Activated T-helper 1 cell treated with anti-CD3 and anti-CD28 coated beads, Interleukin-12 subunit alpha, Interleukin-12 subunit beta, Interleukin-2, Interleukin-4 antibody, amounts not matched to agents 30 ng/mL and 10 ng/mL and 1 ng/mL, durations not matched to agents 14 hours and 24 hours and 36 hours (primary cell): ENCODE measurements around the gene ZW10. TPM values are rescaled to one million over a fixed set of nuclear protein-coding genes. Genes with fewer than 3 reads are reported as not detected.
A peak's percentile ranks its signal among the peaks of the same experiment; 100 is the strongest.
"Not testable (repeated sequence)": the region's sequence is repeated elsewhere in the genome, so short reads cannot be mapped to it uniquely, and the experiment has no call there.

Experiments used
- DNase-seq: peaks from one replicate; pipeline ENCODE4 v3.0.0; 2021; ENCODE audit warnings: low spot score
- H3K27ac Mint-ChIP-seq: one replicate; pipeline ENCODE4 v1.8.0; 2021; ENCODE audit warnings: mild to moderate bottlenecking, mixed read lengths
- H3K27me3 Mint-ChIP-seq: one replicate; pipeline ENCODE4 v1.8.0; 2022; ENCODE audit warnings: mild to moderate bottlenecking, moderate library complexity, mixed read lengths; ENCODE audit not compliant: insufficient read depth
- H3K36me3 Mint-ChIP-seq: one replicate; pipeline ENCODE4 v1.8.0; 2021; ENCODE audit warnings: low read depth, mixed read lengths
- H3K4me1 Mint-ChIP-seq: one replicate; pipeline ENCODE4 v1.8.0; 2021; ENCODE audit warnings: low read depth, mixed read lengths
- H3K4me3 Mint-ChIP-seq: one replicate; pipeline ENCODE4 v1.8.0; 2021; ENCODE audit warnings: mild to moderate bottlenecking, moderate library complexity, mixed read lengths
- H3K9me3 Mint-ChIP-seq: one replicate; pipeline ENCODE4 v1.8.0; 2021; ENCODE audit warnings: mixed read lengths
- intact Hi-C: fragments of 100-400 bp; cut with micrococcal nuclease; formaldehyde crosslinking; loops from one replicate; pipeline ENCODE4 v1.15.1; 2024
- total RNA-seq: library from RNA; stranded (reverse); gene quantifications from 2 replicates; pipeline ENCODE4 v1.2.3, GENCODE V29; 2022

Gene ZW10, protein sequence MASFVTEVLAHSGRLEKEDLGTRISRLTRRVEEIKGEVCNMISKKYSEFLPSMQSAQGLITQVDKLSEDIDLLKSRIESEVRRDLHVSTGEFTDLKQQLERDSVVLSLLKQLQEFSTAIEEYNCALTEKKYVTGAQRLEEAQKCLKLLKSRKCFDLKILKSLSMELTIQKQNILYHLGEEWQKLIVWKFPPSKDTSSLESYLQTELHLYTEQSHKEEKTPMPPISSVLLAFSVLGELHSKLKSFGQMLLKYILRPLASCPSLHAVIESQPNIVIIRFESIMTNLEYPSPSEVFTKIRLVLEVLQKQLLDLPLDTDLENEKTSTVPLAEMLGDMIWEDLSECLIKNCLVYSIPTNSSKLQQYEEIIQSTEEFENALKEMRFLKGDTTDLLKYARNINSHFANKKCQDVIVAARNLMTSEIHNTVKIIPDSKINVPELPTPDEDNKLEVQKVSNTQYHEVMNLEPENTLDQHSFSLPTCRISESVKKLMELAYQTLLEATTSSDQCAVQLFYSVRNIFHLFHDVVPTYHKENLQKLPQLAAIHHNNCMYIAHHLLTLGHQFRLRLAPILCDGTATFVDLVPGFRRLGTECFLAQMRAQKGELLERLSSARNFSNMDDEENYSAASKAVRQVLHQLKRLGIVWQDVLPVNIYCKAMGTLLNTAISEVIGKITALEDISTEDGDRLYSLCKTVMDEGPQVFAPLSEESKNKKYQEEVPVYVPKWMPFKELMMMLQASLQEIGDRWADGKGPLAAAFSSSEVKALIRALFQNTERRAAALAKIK
- 20.5 and 22.6 TPM in 2 replicates for total RNA-seq

GRCh38 chr11:113773416-113774173 is at the start of gene ZW10:
Gene ZW10, minus strand, starts transcription at chr11:113773692. Its CDS starts 26 bp downstream, at chr11:113773666.
- H3K27me3 Mint-ChIP-seq, result peaks cover 5% of the 10 kb centered on the region
- intact Hi-C loops, result loop anchor here (1.0 to 5.0 kb wide), 11 partner anchors 23 to 1896 kb away; partner anchors contain the start of genes C11orf71, CFAP68, FDXACB1 and NKAPD1
- H3K27ac Mint-ChIP-seq, result peak within 1 kb of the TSS; percentile 97
- H3K9me3 Mint-ChIP-seq, result no peaks in the 10 kb centered on the region
- peaks cover 18% of the 10 kb centered on the region for H3K36me3 Mint-ChIP-seq
- peaks cover 14% of the 10 kb centered on the region for H3K4me1 Mint-ChIP-seq
- DNase-seq, result peak; percentile 90
- peak within 1 kb of the TSS; percentile 100 for H3K4me3 Mint-ChIP-seq

DNA sequence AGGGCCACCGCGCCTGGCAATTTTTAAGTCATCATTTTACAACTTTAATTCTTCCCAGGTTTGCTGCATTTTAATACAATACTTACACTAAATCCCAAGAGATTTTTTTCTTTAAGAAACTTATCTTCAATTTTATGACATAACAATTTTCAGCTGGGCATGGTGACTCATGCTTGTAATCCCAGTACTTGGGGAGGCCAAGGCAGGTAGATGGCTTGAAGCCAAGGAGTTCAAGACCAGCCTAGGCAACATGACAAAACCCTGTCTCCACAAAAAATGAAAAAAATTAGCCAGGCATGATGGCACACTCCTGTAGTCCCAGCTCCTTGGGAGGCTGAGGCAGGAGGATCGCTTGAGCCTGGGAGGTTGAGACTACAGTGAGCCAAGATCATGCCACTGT is 44.9 kb upstream of the ZW10 start:
- intact Hi-C loops, result no loop called here
- H3K9me3 Mint-ChIP-seq, result no peaks in the 10 kb centered on the region
- peaks cover 43% of the 10 kb centered on the region for H3K36me3 Mint-ChIP-seq
- no peaks in the 10 kb centered on the region for H3K27me3 Mint-ChIP-seq
- H3K4me1 Mint-ChIP-seq, result no peaks in the 10 kb centered on the region
- H3K4me3 Mint-ChIP-seq, result no peak overlapping the region
- no peak for DNase-seq
- no peak overlapping the region for H3K27ac Mint-ChIP-seq

DNA sequence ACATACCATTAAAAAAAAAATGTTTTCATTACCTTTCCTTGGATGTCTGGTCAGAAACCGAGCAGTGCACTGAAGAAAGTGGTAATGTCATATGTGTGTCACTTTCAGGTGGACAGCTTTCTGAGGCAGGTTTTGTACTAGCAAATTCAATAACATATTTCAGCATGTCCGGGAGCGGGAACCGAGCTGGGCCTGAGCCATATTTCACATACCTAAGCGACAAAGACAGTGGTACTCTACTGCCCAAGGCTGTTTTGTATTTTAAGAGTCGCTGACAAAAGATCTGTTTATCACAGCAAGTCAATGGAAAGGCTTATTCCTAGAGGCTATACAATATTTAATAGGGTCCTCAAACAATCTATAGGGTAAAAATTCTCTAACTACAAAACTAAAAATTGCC is 44.1 kb upstream of the ZW10 start:
- H3K27me3 Mint-ChIP-seq, result no peaks in the 10 kb centered on the region
- no peak for DNase-seq
- no peak overlapping the region for H3K27ac Mint-ChIP-seq
- no peaks in the 10 kb centered on the region for H3K9me3 Mint-ChIP-seq
- H3K4me1 Mint-ChIP-seq, result no peaks in the 10 kb centered on the region
- H3K36me3 Mint-ChIP-seq, result peaks cover 43% of the 10 kb centered on the region
- intact Hi-C loops, result no loop called here
- H3K4me3 Mint-ChIP-seq, result no peak overlapping the region

GRCh38 chr11:113817162-113817561 is 43.7 kb upstream of the ZW10 start:
- no peak overlapping the region for H3K27ac Mint-ChIP-seq
- no peak overlapping the region for H3K4me3 Mint-ChIP-seq
- H3K9me3 Mint-ChIP-seq, result no peaks in the 10 kb centered on the region
- no peak for DNase-seq
- peaks cover 43% of the 10 kb centered on the region for H3K36me3 Mint-ChIP-seq
- H3K27me3 Mint-ChIP-seq, result no peaks in the 10 kb centered on the region
- intact Hi-C loops, result no loop called here
- no peaks in the 10 kb centered on the region for H3K4me1 Mint-ChIP-seq

DNA sequence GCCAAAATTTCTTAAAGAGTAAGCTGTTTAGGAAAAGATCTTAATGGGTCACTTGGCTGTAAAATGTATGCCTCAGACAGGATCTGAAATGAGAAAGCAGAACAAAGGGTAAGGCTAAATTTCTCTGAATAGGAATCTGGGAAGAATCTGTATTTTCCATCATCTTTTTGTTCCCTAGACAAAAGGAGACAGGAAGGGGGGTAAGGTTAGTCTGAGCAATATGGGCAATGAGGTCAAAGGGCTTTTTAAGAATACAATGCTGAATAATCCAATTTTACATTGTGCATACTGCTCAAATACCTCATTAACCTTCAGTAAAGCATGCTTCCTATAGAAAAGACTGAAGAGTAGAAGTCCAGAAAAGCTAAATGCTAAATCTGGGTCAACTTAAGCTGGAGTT is 40.7 kb upstream of the ZW10 start:
- H3K4me1 Mint-ChIP-seq, result no peaks in the 10 kb centered on the region
- peaks cover 28% of the 10 kb centered on the region for H3K36me3 Mint-ChIP-seq
- no peak overlapping the region for H3K4me3 Mint-ChIP-seq
- H3K27ac Mint-ChIP-seq, result no peak overlapping the region
- H3K9me3 Mint-ChIP-seq, result no peaks in the 10 kb centered on the region
- H3K27me3 Mint-ChIP-seq, result no peaks in the 10 kb centered on the region
- DNase-seq, result no peak
- intact Hi-C loops, result no loop called here

DNA sequence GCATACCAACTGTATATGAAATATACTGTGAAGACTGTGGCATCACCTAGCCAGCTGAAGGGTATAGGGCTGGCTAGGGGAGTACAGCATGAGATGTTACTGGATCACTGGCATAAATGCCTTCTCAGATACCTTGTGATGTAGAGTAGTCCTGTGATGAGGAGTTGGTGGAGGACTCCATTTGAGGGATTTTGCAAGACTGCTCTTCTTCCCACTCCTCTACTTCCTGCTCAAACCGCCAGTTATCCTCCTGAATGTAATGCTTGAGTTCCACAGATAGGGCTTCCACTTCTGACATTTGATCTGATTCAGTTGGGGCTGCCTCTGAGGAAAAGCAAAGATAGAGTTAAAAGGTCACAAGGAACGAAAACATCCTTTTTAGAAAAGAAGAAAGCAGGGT is 35.4 kb upstream of the ZW10 start:
- Mint-ChIP-seq H3K9me3 (no peaks in the 10 kb centered on the region), H3K36me3 (peaks cover 32% of the 10 kb centered on the region), H3K4me1 (no peaks in the 10 kb centered on the region), H3K4me3 (no peak overlapping the region), H3K27me3 (no peaks in the 10 kb centered on the region), H3K27ac (no peak overlapping the region)
- intact Hi-C loops, result no loop called here
- DNase-seq, result no peak

GRCh38 chr11:113806406-113806805 is 32.9 kb upstream of the ZW10 start:
- H3K27me3 Mint-ChIP-seq, result no peaks in the 10 kb centered on the region
- DNase-seq, result peak; percentile 8
- H3K36me3 Mint-ChIP-seq, result peaks cover 32% of the 10 kb centered on the region
- no peaks in the 10 kb centered on the region for H3K4me1 Mint-ChIP-seq
- H3K27ac Mint-ChIP-seq, result no peak overlapping the region
- H3K4me3 Mint-ChIP-seq, result no peak overlapping the region
- H3K9me3 Mint-ChIP-seq, result no peaks in the 10 kb centered on the region
- intact Hi-C loops, result loop anchor here (2.0 kb wide), 2 partner anchors 68 to 454 kb away; partner anchors contain the start of gene USP28

DNA sequence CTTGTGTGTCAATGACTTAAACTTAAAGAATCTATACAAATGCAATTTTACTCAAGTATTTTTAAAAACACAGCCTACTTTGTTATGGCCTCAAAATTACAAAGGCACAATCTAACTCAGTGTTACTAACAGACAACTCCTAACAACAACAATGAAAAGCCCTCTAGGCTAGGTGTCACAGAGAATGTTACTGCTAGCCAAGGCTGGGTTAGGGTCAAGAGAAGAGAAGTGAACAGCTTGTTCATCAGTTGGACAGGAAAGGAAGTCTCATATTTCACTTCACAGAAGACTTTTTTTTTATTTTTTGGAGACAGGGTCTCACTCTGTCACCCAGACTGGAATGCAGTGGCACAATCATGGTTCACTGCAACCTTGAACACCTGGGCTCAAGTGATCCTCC is 32.1 kb upstream of the ZW10 start:
- no peak for DNase-seq
- H3K9me3 Mint-ChIP-seq, result no peaks in the 10 kb centered on the region
- peaks cover 40% of the 10 kb centered on the region for H3K36me3 Mint-ChIP-seq
- no peak overlapping the region for H3K27ac Mint-ChIP-seq
- intact Hi-C loops, result loop anchor here (2.0 kb wide), 2 partner anchors 69 to 455 kb away; partner anchors contain the start of gene USP28
- H3K4me3 Mint-ChIP-seq, result no peak overlapping the region
- H3K4me1 Mint-ChIP-seq, result no peaks in the 10 kb centered on the region
- H3K27me3 Mint-ChIP-seq, result no peaks in the 10 kb centered on the region

GRCh38 chr11:113802621-113803020 is 29.1 kb upstream of the ZW10 start:
- H3K27me3 Mint-ChIP-seq, result no peaks in the 10 kb centered on the region
- peaks cover 48% of the 10 kb centered on the region for H3K36me3 Mint-ChIP-seq
- intact Hi-C loops, result no loop called here
- no peak for DNase-seq
- no peak overlapping the region for H3K27ac Mint-ChIP-seq
- H3K4me3 Mint-ChIP-seq, result no peak overlapping the region
- no peaks in the 10 kb centered on the region for H3K4me1 Mint-ChIP-seq
- no peaks in the 10 kb centered on the region for H3K9me3 Mint-ChIP-seq

DNA sequence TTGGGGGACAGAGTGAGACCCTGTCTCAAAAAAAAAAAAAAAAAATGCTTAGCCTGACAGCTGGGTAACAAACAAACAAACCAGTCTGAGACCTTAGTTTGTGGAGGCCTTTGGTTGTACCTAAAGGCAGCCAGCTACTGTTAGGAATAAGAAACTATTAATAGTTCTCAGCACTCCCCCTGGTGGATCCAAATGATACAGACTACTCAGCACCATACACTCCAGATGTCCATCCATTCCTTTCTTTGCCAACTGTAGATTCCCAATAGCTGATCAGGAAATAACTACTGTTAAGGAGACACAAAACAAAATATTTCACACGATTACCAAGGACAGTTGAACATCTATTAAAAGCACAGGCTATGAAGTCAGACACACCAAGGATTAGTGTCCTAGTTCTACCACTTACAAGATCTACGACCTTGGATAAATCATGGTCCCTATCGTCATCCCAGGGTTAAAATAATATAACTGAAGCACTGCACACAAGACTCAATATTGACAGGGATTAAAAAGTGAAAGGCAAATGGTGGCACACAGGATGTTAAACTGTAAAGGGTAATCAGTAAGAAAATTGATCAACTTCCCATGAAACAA is 23.3 kb upstream of the ZW10 start:
- DNase-seq, result no peak
- H3K9me3 Mint-ChIP-seq, result no peaks in the 10 kb centered on the region
- no peak overlapping the region for H3K4me3 Mint-ChIP-seq
- peaks cover 2% of the 10 kb centered on the region for H3K27me3 Mint-ChIP-seq
- intact Hi-C loops, result loop anchor here (1.0 kb wide), 2 partner anchors 23 to 491 kb away; partner anchors contain the start of gene ZW10
- H3K27ac Mint-ChIP-seq, result no peak overlapping the region
- H3K4me1 Mint-ChIP-seq, result no peaks in the 10 kb centered on the region
- H3K36me3 Mint-ChIP-seq, result peaks cover 23% of the 10 kb centered on the region

- Mint-ChIP-seq H3K27ac (no peak overlapping the region), H3K4me1 (no peaks in the 10 kb centered on the region), H3K27me3 (peaks cover 2% of the 10 kb centered on the region), H3K4me3 (no peak overlapping the region), H3K9me3 (no peaks in the 10 kb centered on the region), H3K36me3 (no peaks in the 10 kb centered on the region)
- intact Hi-C loops, result no loop called here
- no peak for DNase-seq
These were observed 16.3 kb upstream of the ZW10 start for GRCh38 chr11:113789675-113790320.

- H3K9me3 Mint-ChIP-seq, H3K4me1 Mint-ChIP-seq, H3K27ac Mint-ChIP-seq, H3K27me3 Mint-ChIP-seq, DNase-seq, H3K4me3 Mint-ChIP-seq, intact Hi-C loops, H3K36me3 Mint-ChIP-seq: not testable (repeated sequence)
These were observed 15.5 kb upstream of the ZW10 start for GRCh38 chr11:113789016-113789415.
